BE2C (cell line): ENCODE measurements around the gene GNA14.

ENCODE experiments used
- DNase-seq: peaks from one replicate; pipeline ENCODE4 v3.0.0-alpha.2; 2020
- H3K27me3 ChIP-seq: fragments of 250-450 bp; sonication (Bioruptor Pico); 2 replicates; pipeline ENCODE4 v1.5.1; 2020; ENCODE audit warnings: mild to moderate bottlenecking
- H3K36me3 ChIP-seq: fragments of 250-450 bp; sonication (Bioruptor Pico); 2 replicates; pipeline ENCODE4 v1.5.1; 2020; ENCODE audit warnings: mild to moderate bottlenecking
- H3K4me1 ChIP-seq: fragments of 250-450 bp; sonication (Bioruptor Pico); 2 replicates; pipeline ENCODE4 v1.5.1; 2020
- H3K4me3 ChIP-seq: 2 replicates; pipeline ENCODE4 v1.5.1; 2011; ENCODE audit warnings: low read depth, low read length
- H3K9me3 ChIP-seq: fragments of 250-450 bp; sonication (Bioruptor Pico); 2 replicates; pipeline ENCODE4 v1.5.1; 2020
- TF ChIP-seq, protein P1 (sequence below): IDR thresholded peaks from 2 replicates; pipeline ENCODE4 v1.5.1; 2012; ENCODE audit warnings: mild to moderate bottlenecking, low read depth, low read length

The GNA14 gene

GRCh38 chr9:77488439-77489126, 159.5 kb downstream of the GNA14 start:
- Histone ChIP-seq H3K27me3 (no peaks in the 10 kb centered on the region), H3K4me3 (no peak overlapping the region), H3K4me1 (no peaks in the 10 kb centered on the region), H3K9me3 (no peaks in the 10 kb centered on the region), H3K36me3 (no peaks in the 10 kb centered on the region)
- DNase-seq = peak; percentile 18
- TF ChIP-seq, protein P1, sequence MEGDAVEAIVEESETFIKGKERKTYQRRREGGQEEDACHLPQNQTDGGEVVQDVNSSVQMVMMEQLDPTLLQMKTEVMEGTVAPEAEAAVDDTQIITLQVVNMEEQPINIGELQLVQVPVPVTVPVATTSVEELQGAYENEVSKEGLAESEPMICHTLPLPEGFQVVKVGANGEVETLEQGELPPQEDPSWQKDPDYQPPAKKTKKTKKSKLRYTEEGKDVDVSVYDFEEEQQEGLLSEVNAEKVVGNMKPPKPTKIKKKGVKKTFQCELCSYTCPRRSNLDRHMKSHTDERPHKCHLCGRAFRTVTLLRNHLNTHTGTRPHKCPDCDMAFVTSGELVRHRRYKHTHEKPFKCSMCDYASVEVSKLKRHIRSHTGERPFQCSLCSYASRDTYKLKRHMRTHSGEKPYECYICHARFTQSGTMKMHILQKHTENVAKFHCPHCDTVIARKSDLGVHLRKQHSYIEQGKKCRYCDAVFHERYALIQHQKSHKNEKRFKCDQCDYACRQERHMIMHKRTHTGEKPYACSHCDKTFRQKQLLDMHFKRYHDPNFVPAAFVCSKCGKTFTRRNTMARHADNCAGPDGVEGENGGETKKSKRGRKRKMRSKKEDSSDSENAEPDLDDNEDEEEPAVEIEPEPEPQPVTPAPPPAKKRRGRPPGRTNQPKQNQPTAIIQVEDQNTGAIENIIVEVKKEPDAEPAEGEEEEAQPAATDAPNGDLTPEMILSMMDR = peak; percentile 72

GRCh38 chr9:77486968-77487367, 161.2 kb downstream of the GNA14 start:
- H3K4me3 ChIP-seq = no peak overlapping the region
- H3K4me1 ChIP-seq = no peaks in the 10 kb centered on the region
- no peaks in the 10 kb centered on the region for H3K27me3 ChIP-seq
- DNase-seq = no peak
- TF ChIP-seq, protein P1 = no peak
- H3K9me3 ChIP-seq = no peaks in the 10 kb centered on the region
- no peaks in the 10 kb centered on the region for H3K36me3 ChIP-seq

DNA sequence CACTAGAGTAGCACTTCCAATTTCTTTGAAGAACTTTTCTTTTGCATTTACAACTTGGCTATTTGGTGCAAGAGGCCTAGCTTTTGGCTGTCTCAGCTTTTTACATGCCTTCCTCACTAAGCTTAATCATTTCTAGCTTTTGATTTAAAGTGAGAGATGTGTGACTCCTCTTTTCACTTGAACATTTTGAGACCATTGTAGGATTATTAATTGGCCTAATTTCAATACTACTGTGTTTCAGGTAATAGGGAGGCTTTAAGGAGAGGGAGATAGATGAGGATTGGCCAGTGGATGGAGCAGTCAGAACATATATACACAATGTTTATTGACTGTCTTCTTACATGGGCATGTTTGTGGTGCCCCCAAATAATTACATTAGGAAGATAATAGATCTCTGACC, 161.7 kb downstream of the GNA14 start:
- no peak for DNase-seq
- H3K4me1 ChIP-seq = no peaks in the 10 kb centered on the region
- no peaks in the 10 kb centered on the region for H3K36me3 ChIP-seq
- no peaks in the 10 kb centered on the region for H3K9me3 ChIP-seq
- H3K4me3 ChIP-seq = no peak overlapping the region
- TF ChIP-seq, protein P1 = no peak
- H3K27me3 ChIP-seq = no peaks in the 10 kb centered on the region

DNA sequence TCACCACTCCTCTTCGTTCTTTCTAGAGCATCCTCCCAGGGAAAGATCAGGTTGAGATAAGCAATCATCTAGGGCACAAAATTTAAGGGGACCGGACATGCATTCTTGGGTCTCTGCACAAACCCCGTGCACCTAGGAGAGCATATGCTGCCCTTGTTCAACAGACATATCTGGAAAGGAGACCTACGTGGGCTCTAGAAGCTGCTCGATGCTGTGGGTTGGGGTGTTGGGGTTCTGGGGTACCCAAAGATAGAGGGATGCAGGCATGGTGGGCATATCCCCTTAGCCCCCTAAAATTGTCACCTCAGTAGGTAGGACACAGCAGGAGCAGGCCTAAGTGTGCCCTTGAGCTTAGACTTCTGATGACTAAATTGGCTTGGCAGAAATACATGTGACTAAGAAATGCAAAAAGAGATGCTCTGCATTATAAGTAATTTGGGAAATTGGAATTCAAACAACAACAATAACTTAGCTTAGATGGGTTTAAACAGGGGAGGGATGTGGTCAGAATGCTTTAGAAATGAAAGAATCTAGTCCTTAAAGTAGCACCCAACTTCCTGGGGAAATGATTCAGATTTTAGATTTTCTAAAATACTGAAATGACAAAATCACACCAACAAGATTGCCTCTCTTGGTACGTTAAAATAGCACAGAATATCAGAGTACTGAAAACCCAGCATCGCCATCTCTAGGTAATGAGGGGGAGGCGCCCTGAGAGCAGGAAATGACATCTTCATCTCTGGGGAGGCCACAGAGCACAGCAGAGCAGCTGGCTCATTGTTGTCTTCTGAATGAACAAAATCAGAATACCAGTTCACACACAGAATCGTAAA, 172.3 kb downstream of the GNA14 start:
- H3K4me3 ChIP-seq = no peak overlapping the region
- H3K9me3 ChIP-seq = no peaks in the 10 kb centered on the region
- no peaks in the 10 kb centered on the region for H3K36me3 ChIP-seq
- DNase-seq = no peak
- TF ChIP-seq, protein P1 = no peak
- no peaks in the 10 kb centered on the region for H3K27me3 ChIP-seq
- H3K4me1 ChIP-seq = no peaks in the 10 kb centered on the region

- no peaks in the 10 kb centered on the region for H3K9me3 ChIP-seq
- H3K4me3 ChIP-seq = no peak overlapping the region
- no peaks in the 10 kb centered on the region for H3K4me1 ChIP-seq
- H3K27me3 ChIP-seq = no peaks in the 10 kb centered on the region
- TF ChIP-seq, protein P1 = no peak
- DNase-seq = no peak
- H3K36me3 ChIP-seq = no peaks in the 10 kb centered on the region
These were observed 173.2 kb downstream of the GNA14 start for GRCh38 chr9:77474936-77475335.

DNA sequence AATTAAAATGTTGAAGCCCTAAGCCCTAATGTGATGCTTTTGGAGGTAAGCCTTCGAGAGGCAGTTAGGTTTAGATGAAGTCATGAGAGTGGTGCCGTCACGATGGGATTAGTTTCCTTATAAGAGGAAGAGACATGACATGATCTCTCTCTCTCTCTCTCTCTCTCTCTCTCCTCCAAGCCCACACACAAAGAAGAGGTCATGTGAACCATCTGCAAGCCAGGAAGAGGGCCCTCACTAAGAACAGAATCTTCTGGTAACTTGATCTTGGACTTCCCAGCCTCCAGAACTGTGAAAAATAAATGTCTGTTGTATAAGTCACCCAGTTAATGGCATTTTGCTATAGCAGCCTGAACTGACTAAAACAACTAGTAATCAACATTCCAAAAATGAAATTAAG, 175.5 kb downstream of the GNA14 start:
- Histone ChIP-seq H3K27me3 (no peaks in the 10 kb centered on the region), H3K36me3 (no peaks in the 10 kb centered on the region; the same call in 1 of the 2 replicates), H3K4me3 (no peak overlapping the region), H3K9me3 (no peaks in the 10 kb centered on the region), H3K4me1 (no peaks in the 10 kb centered on the region)
- TF ChIP-seq, protein P1 = no peak
- no peak for DNase-seq
